Stimulated activated CD8-positive, alpha-beta memory T cell treated with anti-CD3 and anti-CD28 coated beads, Interleukin-4, amount 100 ng/mL, for 4 hours (primary cell): ENCODE results near the gene LRRC10.
A peak's percentile ranks its signal among the peaks of the same experiment; 100 is the strongest.

ENCODE experiments used
- DNase-seq, 2 donors: peaks; one replicate each; pipeline ENCODE4 v3.0.0-alpha.2; 2020; ENCODE audit warnings: low read depth in 2 of 2, low spot score in 1 of 2

LRRC10 gene, protein sequence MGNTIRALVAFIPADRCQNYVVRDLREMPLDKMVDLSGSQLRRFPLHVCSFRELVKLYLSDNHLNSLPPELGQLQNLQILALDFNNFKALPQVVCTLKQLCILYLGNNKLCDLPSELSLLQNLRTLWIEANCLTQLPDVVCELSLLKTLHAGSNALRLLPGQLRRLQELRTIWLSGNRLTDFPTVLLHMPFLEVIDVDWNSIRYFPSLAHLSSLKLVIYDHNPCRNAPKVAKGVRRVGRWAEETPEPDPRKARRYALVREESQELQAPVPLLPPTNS

DNA sequence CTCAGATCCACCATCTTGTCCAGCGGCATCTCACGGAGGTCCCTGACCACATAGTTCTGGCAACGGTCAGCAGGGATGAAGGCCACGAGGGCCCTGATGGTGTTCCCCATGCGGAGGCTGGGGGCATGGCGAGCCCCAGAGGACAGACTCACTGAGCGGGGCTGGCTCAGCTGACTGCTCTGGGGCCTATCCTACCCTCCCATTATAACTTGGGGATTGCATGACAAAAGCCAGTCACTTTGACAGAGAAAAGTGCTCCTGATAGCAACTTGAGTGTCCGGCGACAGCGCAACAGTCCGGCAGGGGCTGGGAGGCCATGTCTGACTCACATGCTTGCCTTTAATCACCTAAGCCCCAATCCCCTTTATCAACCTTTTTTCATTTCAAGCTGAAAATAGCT is at the start of gene LRRC10:
LRRC10 (minus strand) TSS at position 179 of the 400 bp plus-strand sequence; CDS start at position 110, 69 bp downstream.
- no peak for DNase-seq

DNA sequence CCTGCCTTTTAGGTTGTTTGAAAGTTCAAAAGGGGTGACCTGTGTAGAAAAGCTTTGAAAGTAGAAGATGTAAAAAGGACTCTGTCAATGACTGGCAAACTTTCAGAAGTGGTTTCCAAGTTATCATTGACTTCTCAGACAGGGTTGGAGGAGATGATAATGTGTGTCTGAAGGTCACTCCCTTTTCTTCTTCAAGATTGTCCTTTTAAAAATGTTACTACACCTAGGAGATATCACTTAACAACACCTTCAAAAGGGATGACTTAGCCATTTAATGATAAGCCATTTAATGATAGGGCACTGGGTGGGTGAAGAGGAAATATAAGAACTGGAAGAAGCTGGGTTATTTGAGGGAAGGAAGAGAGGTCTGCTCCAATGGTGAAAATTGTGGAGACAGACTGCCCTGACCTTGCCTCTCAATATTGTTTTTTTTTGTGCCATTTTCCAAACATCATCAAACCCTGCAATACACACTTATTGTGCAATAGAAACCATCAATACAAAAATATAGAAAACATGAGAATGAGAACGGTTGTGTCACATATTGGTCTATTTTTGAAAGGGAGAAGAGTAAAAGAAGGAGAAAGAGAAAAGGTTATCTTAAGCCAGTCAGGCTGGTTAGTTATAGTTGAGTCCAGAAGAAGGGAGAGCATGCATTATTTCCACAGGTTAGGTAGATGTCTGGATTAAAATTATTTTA is 49.6 kb upstream of the LRRC10 start:
- DNase-seq = no peak

DNA sequence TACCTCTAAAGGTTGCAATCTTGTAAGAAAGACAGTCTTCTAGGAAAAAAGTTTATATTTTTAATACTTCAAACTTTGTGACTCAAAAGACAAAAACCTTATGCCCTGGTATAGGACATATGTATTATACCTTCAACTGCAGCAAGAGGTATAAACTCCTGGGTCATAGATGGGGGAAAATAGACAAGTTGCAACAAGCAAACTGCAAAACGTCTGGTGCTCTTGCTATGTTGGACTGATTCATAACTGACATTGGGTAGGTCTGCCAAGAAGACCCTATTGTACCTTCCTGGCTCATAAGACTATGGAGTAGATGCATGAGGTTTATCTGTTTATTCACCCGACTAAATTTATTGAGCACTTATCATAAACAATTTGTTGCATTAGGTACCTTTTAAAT is 47.5 kb upstream of the LRRC10 start:
- DNase-seq = no peak

DNA sequence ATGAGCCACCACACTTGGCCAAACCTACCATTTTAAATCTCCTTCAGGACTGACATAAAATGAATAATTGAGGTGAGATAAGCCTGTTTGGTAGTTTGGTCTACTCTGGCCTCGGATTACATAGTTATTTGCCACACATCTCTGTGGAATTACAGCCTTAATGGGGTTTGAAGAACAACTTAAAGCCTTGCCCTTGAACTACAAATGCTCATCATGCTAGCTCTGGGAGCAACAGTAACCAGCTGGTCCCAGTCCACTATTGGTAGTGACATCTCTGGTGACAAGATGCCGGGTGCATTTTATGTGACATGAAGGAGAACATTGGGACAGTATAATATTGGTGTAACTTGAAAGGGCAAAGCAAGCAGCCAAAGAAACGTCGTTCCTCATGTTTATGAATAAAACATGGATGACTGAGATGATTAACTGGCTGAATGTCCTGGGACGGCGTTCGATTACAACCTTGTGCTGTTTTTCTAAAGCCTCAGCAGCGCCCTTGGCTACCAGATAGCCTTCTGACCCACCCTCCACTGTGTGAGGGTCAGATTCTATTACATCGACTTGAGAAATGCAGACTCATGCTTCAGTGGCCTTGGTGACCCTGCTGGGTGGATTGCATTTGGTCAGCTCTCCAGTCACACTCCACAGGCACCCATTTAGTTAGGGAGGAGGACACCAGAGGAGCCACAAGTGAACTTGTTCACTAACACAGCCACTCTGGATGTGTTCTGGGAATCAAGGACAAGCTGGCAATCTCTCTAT is 46.9 kb upstream of the LRRC10 start:
- no peak for DNase-seq

DNA sequence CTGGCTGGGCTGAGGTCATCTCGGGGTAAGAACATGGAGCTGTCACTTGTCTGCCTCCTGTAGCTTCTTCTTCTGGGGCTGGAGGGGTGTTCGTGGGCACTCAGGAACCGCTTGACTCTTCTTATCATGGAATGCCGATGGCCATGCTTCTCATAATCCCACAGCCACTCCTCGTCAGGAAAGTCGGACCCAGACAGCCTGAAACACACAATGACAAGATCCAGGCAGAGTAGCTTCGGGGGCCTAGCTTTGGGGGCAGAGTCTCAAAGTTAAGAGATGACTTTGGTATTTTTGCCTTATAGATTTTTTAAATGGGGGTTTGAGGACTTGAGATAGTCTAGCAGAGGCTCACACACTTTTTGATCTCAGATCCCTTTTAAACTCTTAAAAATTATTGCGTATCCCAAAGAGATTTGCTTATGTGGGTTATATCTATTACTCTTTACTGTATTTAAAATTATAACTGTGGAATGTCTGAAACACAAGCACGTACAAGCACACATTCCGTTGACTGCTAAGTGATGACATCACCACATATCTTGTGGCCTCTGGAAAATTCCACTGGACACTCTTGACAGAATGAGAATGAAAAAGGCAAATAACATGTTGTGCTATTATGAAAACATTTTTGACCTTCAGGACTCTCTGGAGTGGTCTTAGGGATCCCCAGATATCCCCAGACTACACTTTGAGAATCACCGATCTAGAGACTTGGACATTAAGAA is 45.1 kb upstream of the LRRC10 start:
- DNase-seq = no peak

DNA sequence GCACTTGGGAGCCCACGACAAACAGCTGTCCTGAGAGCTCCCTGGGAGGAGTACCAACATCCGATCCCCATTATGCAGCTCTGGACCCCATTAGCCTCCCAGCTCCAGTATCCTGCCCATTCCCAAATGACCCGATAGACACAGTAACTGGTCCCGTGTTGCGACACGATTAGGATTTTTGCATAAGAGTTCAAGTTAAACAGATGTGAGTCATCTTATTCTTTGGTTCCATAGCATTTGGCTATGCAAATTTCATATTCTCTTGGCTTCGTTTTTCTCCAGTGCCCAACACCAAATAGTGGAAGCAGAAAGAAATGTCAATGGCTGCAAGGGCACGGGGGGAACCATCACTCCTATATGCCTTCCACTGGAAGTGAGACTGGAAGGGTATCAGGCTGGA is 43.0 kb upstream of the LRRC10 start:
- no peak for DNase-seq

DNA sequence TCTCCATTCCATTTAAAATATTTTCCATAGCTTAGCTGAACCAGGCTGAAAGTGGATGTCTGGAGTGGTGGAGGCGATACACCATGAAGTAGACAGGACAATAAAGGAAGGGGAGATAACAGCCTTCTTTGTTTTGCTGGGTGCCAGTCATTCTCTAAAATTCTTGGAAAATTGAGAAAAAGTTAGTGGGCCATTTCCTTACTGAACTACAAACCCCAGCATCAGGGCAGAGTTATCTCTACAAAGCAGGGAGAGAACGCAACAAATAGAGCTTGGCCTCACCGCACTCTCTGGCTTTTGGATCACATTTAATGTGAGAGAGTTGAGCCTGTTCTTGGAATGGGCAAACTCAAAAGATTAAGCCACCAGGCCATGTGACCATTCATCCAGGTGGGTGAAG is 41.2 kb upstream of the LRRC10 start:
- DNase-seq = no peak

DNA sequence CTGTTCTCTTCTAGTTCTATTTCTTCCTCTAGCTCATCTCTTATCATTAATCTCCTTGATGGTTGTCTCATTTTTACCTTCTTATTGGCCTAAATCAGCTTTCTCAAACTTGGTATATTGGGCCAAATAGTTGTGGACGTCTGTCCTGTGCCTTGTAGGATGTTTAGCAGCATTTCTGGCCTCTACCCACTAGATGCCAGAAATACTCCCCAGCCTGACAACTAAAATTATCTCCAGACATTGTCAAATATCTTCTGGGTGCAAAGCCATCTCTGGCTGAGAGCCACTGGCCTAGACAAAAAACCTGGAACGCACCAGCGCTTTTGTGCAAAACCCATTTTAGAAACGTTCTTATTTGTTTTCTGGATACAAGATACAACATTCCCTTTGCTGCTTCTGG is 38.8 kb upstream of the LRRC10 start:
- no peak for DNase-seq

DNA sequence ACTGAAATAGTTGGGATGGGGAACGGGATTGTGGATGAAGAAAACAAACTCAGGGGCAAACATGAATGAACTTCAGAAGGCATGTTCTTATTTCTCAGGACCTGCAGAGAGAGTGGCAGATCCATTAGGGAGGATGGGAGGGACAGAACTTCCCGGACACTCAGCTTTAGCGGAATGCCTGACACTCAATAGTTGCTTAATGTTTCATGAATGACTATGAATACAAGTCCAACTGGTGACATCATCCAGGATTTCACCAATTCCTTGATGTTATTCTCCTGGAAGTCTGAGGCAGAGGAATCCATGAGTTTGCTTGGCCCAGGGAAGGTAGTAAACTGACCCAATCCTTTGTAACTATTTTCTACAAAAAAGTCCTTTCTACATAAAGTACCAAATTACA is 37.8 kb upstream of the LRRC10 start:
- DNase-seq = no peak

DNA sequence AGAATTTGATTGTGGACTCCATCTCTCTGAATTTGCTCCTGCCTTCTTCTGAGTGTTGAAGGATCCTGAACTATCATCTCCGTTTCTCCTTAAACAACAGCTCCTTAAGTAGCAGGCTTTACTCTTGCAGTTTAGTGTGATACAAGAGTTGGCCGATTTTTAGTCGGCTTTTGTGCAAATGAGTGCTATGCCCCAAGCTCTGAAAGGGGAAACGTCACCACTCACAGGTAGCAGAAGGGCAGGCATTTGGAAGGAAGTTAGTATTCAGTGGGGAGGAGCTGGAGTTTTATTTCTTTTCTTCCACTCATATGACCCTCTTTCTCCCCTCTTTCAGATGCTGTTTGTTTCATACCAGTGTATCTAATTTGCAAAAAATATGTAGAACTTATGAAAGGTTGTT is 36.5 kb upstream of the LRRC10 start:
- DNase-seq = no peak

DNA sequence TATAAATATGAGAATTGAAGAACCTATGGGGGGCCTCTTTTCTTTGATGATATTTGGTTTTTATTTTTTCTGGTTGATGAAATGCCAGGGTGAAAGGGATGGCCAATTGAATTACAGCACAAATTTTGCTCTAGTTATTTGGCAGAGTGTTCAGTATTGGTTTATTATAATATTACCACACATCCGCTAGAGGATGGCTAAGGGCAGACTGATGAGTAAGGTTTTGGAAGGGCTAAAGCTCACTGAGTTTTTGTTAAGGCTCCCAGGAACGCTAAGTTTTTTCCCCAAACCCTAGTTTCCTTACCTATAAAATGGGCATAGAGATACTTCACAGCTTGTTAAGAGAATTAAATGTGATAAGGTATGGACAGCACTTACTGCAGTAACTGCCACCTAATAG is 34.3 kb upstream of the LRRC10 start:
- DNase-seq = no peak

DNA sequence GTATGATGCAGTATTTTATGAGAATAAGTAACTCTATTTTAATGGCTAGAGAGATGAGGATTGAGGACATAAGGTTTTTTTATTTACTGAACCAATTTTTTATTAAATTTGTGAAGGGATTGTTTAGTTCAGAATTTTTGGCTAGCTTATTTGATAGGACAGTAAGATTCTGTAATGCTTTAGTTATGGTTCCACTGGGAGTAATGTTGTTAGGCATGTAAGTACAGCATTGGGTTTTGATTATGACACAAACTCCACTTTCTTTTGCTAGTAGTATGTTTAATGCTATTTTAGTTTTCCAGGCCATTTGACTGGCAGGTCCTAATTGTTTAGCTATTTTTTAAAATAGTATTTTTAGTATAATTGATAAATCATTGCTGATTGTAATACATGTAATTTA is 33.8 kb upstream of the LRRC10 start:
- DNase-seq = no peak

DNA sequence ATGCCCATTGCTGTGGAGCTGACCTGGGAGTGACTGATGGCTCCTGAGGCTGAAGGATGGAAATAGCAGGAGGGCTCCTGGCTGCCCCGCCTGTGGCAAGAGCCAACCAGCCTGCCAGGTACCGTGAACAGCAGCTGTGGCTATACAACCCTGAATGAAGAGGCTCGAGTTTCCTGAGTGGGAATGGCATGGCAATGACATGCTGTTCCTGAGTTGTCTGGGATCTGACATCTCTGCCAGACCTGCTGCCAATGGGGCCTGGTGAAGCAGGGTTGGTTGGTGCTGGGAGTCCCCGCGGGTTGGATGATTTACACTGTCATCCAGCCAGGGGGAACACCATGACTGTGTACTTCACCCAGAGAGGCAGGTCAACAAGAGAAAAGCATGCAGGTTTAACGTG is 31.8 kb upstream of the LRRC10 start:
- no peak for DNase-seq

DNA sequence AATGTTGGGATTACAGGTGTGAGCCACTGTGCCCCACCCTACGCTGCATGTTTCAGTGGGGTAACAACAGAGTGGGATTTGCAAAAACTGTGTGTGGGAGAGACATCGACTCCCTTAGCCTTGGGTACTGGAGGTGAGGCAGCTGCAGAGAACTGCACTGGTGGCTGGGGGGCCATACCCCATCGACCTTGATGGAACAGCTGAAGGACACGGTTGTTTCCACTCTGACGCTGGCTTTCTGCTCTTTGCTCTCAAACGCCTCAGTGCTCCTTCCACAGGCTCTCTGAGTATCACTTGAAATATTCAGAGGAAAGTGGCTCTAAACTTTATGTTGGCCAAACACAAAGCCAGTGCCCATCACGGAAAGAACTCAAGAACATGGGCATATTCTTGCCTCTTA is 30.8 kb upstream of the LRRC10 start:
- no peak for DNase-seq

DNA sequence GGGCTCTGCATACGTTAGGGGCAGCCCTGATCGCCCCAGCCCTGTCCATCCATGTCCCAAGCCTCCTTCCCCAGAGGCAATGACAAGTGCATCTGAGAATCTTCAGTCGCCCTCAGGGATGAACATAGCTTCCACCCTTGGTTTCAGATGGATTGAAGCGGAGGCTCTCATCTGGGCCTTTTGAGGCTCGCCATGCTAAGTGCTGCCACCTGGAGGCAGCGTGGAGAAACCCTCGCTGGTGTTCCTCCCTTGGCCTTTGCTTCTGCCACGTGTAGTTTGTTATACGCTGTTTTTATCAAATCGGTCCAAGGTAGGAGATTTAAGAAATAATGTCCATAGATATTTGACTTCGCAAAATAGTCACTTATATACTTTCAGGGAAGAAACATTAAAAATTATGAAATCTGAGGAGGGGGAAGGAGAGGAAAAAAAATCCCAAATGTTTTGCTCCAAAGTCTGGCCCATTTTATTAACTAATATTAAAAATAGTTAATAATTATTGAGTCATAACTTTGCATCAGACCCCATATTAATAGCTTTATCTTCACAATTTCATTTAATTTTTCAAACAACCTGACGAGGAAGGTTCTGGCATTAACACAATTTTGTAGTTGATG is 28.8 kb upstream of the LRRC10 start:
- DNase-seq = peak; percentile 7 to 14

DNA sequence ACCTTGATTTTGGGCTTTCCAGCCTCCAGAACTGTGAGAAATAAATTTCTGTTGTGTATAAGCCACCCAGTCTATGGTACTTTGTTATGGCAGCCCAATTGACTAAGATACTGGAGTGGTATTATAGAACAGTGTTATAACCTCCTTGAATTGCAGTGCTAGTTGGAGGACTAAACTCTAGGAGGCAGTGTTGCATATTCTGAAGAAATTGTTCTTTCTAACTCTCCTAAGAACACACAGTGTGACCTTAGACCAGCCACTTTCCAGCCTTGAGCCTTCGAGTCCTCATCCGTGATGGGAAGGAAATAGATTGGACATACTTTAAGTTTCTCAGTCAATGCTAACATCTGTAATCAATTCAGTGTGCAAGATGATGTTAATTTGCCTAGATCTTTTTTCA is 22.4 kb upstream of the LRRC10 start:
- no peak for DNase-seq

DNA sequence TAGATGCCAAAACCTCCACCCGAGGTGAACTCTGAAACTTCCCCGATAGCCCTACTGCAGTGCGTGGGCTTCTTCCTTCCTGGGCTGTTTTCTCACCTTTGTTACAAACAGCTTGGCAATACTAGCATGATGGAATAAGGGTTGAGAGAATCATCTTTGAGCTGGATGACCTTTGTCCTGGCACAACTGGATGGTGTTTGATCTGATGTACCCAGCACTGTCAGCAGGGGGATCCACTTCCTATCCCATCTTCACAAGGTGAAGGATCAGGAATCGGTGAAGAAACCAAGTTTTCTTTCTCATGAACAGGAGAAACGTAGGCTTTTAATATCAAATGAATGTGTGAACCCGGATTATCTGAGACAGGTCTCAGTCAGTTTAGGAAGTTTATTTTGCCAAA is 19.5 kb upstream of the LRRC10 start:
- no peak for DNase-seq

DNA sequence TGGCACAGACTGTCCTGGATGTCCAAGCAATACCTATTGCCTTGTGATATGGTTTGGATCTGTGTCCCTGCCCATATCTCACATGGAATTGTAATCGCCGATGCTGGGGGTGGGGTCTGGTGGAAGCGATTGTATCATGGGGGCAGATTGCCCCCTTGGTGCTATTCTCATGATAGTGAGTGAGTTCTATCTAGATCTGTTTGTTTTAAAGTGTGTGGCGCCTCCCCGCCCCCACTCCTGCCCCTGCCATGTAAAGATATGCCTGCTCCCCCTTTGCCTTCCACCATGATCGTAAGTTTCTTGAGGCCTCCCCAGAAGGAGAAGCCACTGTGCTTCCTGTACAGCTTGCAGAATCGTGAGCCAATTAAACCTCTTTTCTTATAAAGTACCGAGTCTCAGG is 16.8 kb upstream of the LRRC10 start:
- no peak for DNase-seq

DNA sequence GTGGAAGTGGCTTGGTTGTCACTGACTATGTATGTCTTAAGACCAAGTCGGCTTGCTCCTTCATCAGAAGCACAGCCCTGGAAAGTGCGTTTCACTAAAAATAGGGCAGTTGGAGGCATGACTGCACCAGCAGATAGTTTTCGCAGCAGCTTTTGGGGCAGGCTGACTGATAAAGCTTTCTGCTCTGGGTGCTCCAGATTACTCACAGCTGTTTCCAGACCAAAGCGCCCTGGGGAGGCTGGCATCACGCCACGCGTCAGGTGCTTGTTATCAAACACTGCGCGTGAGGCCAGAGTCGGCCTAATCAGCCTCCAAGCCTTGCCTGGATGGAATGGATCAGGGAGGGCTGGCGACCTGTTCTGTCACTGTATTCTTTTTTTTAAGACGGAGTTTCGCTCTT is 13.3 kb upstream of the LRRC10 start:
- DNase-seq = no peak

DNA sequence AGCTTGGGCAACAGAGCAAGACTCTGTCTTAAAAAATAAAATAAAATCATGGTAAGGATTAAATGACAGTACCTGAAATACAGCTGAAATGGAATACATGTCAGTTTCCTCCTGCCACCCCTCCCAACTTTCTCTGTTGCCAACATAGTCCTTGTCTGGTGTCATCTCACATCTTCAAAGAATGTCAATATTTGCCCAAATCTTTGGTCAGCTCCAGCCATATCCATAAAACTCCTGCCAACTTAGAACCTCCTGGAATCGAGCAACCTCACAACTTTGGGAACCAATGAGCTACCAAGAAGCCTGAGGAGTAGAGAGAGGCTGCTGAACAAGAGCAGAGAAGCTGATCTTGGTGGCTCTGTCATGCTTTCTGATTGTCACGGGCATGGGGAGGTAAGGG is 10.8 kb upstream of the LRRC10 start:
- DNase-seq = no peak

DNA sequence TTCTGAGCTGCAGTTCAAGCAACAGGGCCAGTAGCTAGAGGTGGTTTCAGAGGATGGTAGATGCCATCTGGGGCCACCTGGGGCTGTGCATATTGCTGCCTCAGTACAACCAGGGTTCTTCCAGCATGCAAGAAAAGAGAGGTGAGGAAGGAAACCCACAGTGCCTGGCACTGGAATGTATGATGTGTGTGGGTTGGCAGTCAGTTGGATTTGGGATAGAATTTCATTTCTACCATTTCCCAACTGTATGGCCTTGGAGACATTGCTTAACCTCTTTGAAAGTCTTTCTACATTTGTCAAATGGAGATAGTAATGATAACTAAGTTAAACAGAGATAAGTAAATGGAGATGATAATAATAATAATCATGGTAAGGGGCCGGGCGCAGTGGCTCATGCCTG is 10.2 kb upstream of the LRRC10 start:
- no peak for DNase-seq
